PC-3 (cell line): ENCODE measurements around the gene ACKR3. TPM values are rescaled to one million over a fixed set of nuclear protein-coding genes. Genes with fewer than 3 reads are reported as not detected.

Source experiments
- ATAC-seq: fragments of 200-7000 bp; cut with Tn5 transposase; 2 replicates; pipeline ENCODE4 v1.9.1; 2020; ENCODE audit warnings: mild to moderate bottlenecking, moderate library complexity
- BruUV-seq: library from RNA; stranded (reverse); fragments of 400-500 nt; replicated peaks from 2 replicates; lab custom pipeline; 2021; lab: Mats Ljungman, UMichigan
- CTCF ChIA-PET: fragments of 300-600 bp; sonication (Branson Sonifier 250); formaldehyde crosslinking; loops from one replicate; lab custom pipeline; 2022; ENCODE audit warnings: antibody characterized with exemption; lab: Charles Lee
- POLR2A ChIA-PET: fragments of 300-600 bp; sonication (Branson Sonifier 250); formaldehyde crosslinking; loops from one replicate; lab custom pipeline; 2022; ENCODE audit warnings: antibody characterized with exemption; ENCODE audit not compliant: unreplicated experiment; lab: Charles Lee
- DNase-seq: peaks from one replicate; pipeline ENCODE4 v3.0.0-alpha.2; 2015
- H2AFZ ChIP-seq: fragments of 300-600 bp; sonication (generic); 2 replicates; pipeline ENCODE4 v1.6.0; 2016; ENCODE audit warnings: antibody characterized with exemption, low read length
- H3F3A ChIP-seq: fragments of 300-600 bp; sonication (generic); one replicate; pipeline ENCODE4 v1.6.0; 2017; ENCODE audit warnings: antibody characterized with exemption, low read length, control low read depth, mild to moderate bottlenecking; ENCODE audit not compliant: unreplicated experiment
- H3K27ac ChIP-seq: fragments of 300-600 bp; sonication (generic); 2 replicates; pipeline ENCODE4 v1.5.1; 2016; ENCODE audit warnings: mild to moderate bottlenecking, low read length
- H3K27me3 ChIP-seq: fragments of 300-600 bp; sonication (generic); 2 replicates; pipeline ENCODE4 v1.6.1; 2016; ENCODE audit warnings: low read length, mixed read lengths
- H3K36me3 ChIP-seq: fragments of 300-600 bp; sonication (generic); 2 replicates; pipeline ENCODE4 v1.6.1; 2016; ENCODE audit warnings: low read depth, mixed run types, low read length, mixed read lengths
- H3K4me1 ChIP-seq: fragments of 300-600 bp; sonication (generic); 2 replicates; pipeline ENCODE4 v1.5.1; 2016; ENCODE audit warnings: low read length; ENCODE audit not compliant: insufficient read depth
- H3K4me2 ChIP-seq: fragments of 300-600 bp; sonication (generic); 2 replicates; pipeline ENCODE4 v1.6.0; 2016; ENCODE audit warnings: low read length
- H3K4me3 ChIP-seq: fragments of 300-600 bp; sonication (generic); 2 replicates; pipeline ENCODE4 v1.5.1; 2016; ENCODE audit warnings: mild to moderate bottlenecking, low read length, mixed read lengths
- H3K79me2 ChIP-seq: fragments of 300-600 bp; sonication (generic); 2 replicates; pipeline ENCODE4 v1.6.1; 2017; ENCODE audit warnings: low read length, mixed read lengths
- H3K9ac ChIP-seq: fragments of 300-600 bp; sonication (generic); 2 replicates; pipeline ENCODE4 v1.6.0; 2016; ENCODE audit warnings: mild to moderate bottlenecking, low read length
- H3K9me2 ChIP-seq: fragments of 300-600 bp; sonication (generic); replicated peaks from 2 replicates; pipeline ENCODE4 v1.6.1; 2016; ENCODE audit warnings: mixed run types, low read length, mixed read lengths
- H3K9me3 ChIP-seq: fragments of 300-600 bp; sonication (generic); 2 replicates; pipeline ENCODE4 v1.6.1; 2016; ENCODE audit warnings: low read length, mixed read lengths
- H4K20me1 ChIP-seq: fragments of 300-600 bp; sonication (generic); 2 replicates; pipeline ENCODE4 v1.6.1; 2016; ENCODE audit warnings: low read length, mixed read lengths
- CTCF ChIP-seq: fragments of 300-600 bp; sonication (generic); conservative IDR thresholded peaks from 2 replicates; pipeline ENCODE4 v1.5.1; 2017; ENCODE audit warnings: antibody characterized with exemption, low read depth, mild to moderate bottlenecking, low read length
- EZH2 ChIP-seq: fragments of 300-600 bp; sonication (generic); IDR thresholded peaks from one replicate; pipeline ENCODE4 v1.6.1; 2017; ENCODE audit warnings: antibody characterized with exemption, mild to moderate bottlenecking, low read length; ENCODE audit not compliant: unreplicated experiment
- EZH2phosphoT487 ChIP-seq: fragments of 300-600 bp; sonication (generic); IDR thresholded peaks from 2 replicates; pipeline ENCODE4 v1.6.1; 2018; ENCODE audit warnings: mild to moderate bottlenecking, antibody characterized with exemption, low read length, borderline replicate concordance
- intact Hi-C: fragments of 100-400 bp; cut with micrococcal nuclease; formaldehyde crosslinking; loops from 2 replicates; pipeline ENCODE4 v1.9.0; 2023
- total RNA-seq: library from RNA; depleted of rRNA; stranded (reverse); fragments of >200 nt; gene quantifications from 2 replicates; pipeline ENCODE4 v1.2.3, GENCODE V29; 2014

ACKR3 gene
- total RNA-seq, 1 experiment from 2014 or later = 3.1 TPM

DNA sequence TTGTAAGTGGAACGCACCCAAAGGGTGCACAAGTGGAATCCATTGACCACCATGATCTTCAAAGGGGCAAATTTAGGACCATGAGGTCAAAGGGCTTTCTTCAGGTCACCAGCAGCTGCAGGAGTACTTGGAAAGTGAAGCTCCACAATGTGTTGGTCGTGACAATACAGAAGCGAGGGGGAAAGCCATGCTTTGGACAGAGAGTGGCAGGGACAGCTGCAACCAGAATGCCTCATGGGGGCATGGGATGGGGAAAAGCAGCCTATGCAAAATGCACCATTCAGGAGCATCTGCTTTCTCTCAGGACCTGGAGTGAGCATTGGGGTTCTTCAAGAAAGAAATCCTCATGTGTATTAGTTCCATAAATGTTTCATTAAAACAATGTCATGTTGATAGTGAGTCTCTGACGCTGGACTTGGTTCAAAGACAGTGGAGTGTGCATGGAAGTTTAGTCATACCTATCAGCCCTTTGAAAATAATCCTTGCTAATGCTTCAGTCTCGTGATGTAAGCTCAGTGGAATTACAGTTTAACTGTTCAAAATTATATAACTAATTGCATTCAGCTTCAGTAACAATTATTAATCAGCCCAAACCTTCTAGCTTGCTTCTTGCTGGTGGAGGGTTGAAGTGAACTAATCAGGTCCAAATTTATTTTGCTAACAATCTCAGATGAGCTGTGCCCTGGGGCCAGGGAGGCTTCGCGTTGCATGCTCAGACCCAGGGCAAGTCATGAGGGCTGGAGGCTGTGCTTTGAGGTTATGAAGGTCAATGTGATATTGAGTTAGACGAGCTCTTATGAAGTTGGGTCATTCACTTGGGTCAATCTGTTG lies 41.6 kb downstream of the ACKR3 start:
- Histone ChIP-seq H3K9me2 (no peaks in the 10 kb centered on the region), H3F3A (no peaks in the 10 kb centered on the region), H3K36me3 (no peaks in the 10 kb centered on the region), H3K4me1 (no peaks in the 10 kb centered on the region), H3K79me2 (no peaks in the 10 kb centered on the region), H3K4me2 (no peak overlapping the region), H3K27me3 (no peaks in the 10 kb centered on the region), H4K20me1 (no peaks in the 10 kb centered on the region), H2AFZ (no peak overlapping the region), H3K27ac (no peak overlapping the region), H3K9ac (no peak overlapping the region), H3K9me3 (no peaks in the 10 kb centered on the region), H3K4me3 (no peak overlapping the region)
- ChIA-PET CTCF (no interaction called here), POLR2A (interaction anchor here (0.6 kb wide), 1 partner anchor 56 kb away, joined by 3 read pairs; no protein-coding TSS in a partner anchor)
- ATAC-seq (no peak), DNase-seq (no peak)
- no TSS peak for BruUV-seq
- TF ChIP-seq EZH2 (no peak), EZH2phosphoT487 (no peak), CTCF (no peak)
- intact Hi-C loops = no loop called here

GRCh38 chr2:236612737-236613136 lies 43.1 kb downstream of the ACKR3 start:
- CTCF ChIA-PET = no interaction called here
- H3K9me3 ChIP-seq = no peaks in the 10 kb centered on the region
- no peaks in the 10 kb centered on the region for H3K36me3 ChIP-seq
- no peak overlapping the region for H3K27ac ChIP-seq
- H3K4me2 ChIP-seq = no peak overlapping the region
- H2AFZ ChIP-seq = no peak overlapping the region
- H3K4me1 ChIP-seq = no peaks in the 10 kb centered on the region
- intact Hi-C loops = no loop called here
- H3K79me2 ChIP-seq = no peaks in the 10 kb centered on the region
- ATAC-seq = no peak
- no TSS peak for BruUV-seq
- no peaks in the 10 kb centered on the region for H3F3A ChIP-seq
- POLR2A ChIA-PET = no interaction called here
- no peak overlapping the region for H3K4me3 ChIP-seq
- no peaks in the 10 kb centered on the region for H4K20me1 ChIP-seq
- no peak for TF ChIP-seq CTCF
- TF ChIP-seq EZH2 = no peak
- no peak for TF ChIP-seq EZH2phosphoT487
- H3K9ac ChIP-seq = no peak overlapping the region
- H3K9me2 ChIP-seq = no peaks in the 10 kb centered on the region
- 0 out of 2 replicates have a peak, but pooled peaks cover 7% of the 10 kb centered on the region for H3K27me3 ChIP-seq
- no peak for DNase-seq

DNA sequence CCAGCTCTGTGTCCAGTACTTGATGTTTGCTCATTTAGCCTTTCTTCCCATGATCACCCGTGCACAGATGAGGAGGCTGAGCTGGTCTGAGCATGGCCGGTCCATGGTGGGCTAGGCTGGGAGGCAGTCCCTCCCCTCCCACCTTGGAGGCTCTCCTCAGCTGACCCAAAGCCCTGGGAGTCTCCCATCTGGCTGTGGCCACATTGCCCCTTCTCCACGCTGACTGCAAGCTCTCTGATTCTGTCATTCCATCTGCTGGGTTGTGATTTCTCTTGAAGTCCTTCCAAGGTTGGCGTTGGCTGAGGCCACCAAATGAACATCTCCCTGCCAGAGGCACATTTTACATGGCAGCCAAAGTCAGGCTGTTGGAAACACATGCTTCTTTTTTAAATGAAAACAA lies 44.0 kb downstream of the ACKR3 start:
- no peaks in the 10 kb centered on the region for H3K9me3 ChIP-seq
- DNase-seq (no peak), ATAC-seq (no peak)
- no peaks in the 10 kb centered on the region for H4K20me1 ChIP-seq
- ChIA-PET CTCF (no interaction called here), POLR2A (no interaction called here)
- H3K4me3 ChIP-seq = no peak overlapping the region
- H3K36me3 ChIP-seq = no peaks in the 10 kb centered on the region
- intact Hi-C loops = no loop called here
- H3K27me3 ChIP-seq = peaks cover 9% of the 10 kb centered on the region; the same call in 1 of the 2 replicates
- no peaks in the 10 kb centered on the region for H3K4me1 ChIP-seq
- no peak overlapping the region for H3K9ac ChIP-seq
- no peaks in the 10 kb centered on the region for H3K79me2 ChIP-seq
- H3K27ac ChIP-seq = no peak overlapping the region
- no peaks in the 10 kb centered on the region for H3K9me2 ChIP-seq
- no peak overlapping the region for H2AFZ ChIP-seq
- H3F3A ChIP-seq = no peaks in the 10 kb centered on the region
- no TSS peak for BruUV-seq
- TF ChIP-seq CTCF (no peak), EZH2phosphoT487 (no peak), EZH2 (no peak)
- H3K4me2 ChIP-seq = no peak overlapping the region
